Muscle layer of colon (tissue), 2 donors: ENCODE measurements around the gene LGALSL.

Experiments
- H3K27ac ChIP-seq: one replicate; pipeline ENCODE4 v1.7.0; 2013; ENCODE audit warnings: low read depth, mild to moderate bottlenecking, low read length, moderate library complexity
- H3K27me3 ChIP-seq, 2 donors: one replicate each; pipeline ENCODE4 v1.7.0; 2013; ENCODE audit warnings: low read length in 2 of 2, mild to moderate bottlenecking in 2 of 2; ENCODE audit not compliant: insufficient read depth in 2 of 2, control insufficient read depth in 1 of 2
- H3K36me3 ChIP-seq: one replicate; pipeline ENCODE4 v1.7.0; 2013; ENCODE audit warnings: mild to moderate bottlenecking, low read length; ENCODE audit not compliant: insufficient read depth
- H3K4me1 ChIP-seq: one replicate; pipeline ENCODE4 v1.7.0; 2013; ENCODE audit warnings: mild to moderate bottlenecking, low read length; ENCODE audit not compliant: insufficient read depth
- H3K4me3 ChIP-seq, 2 donors: one replicate each; pipeline ENCODE4 v1.7.0; 2013; ENCODE audit warnings: low read length in 2 of 2, low read depth in 1 of 2, mild to moderate bottlenecking in 1 of 2, moderate library complexity in 1 of 2
- H3K9ac ChIP-seq: one replicate; pipeline ENCODE4 v1.7.0; 2013; ENCODE audit warnings: low read length
- H3K9me3 ChIP-seq: one replicate; pipeline ENCODE4 v1.7.0; 2013; ENCODE audit warnings: mild to moderate bottlenecking, low read length
- donor health status: abdominal sarcoma.
- donor health status: Adenocarcinoma of cecum.

The LGALSL gene

GRCh38 chr2:64462171-64462570 is 8.2 kb downstream of the LGALSL start:
- Histone ChIP-seq H3K27ac (no peak overlapping the region), H3K9ac (no peak overlapping the region)

GRCh38 chr2:64462940-64463700 is 9.2 kb downstream of the LGALSL start:
- H3K9me3 ChIP-seq, result no peaks in the 10 kb centered on the region
- no peaks in the 10 kb centered on the region for H3K36me3 ChIP-seq
- no peaks in the 10 kb centered on the region for H3K27me3 ChIP-seq
- H3K4me1 ChIP-seq, result no peaks in the 10 kb centered on the region
- H3K27ac ChIP-seq, result no peak overlapping the region
- H3K9ac ChIP-seq, result no peak overlapping the region
- H3K4me3 ChIP-seq, result no peak overlapping the region

More at GRCh38 chr2:64462171-64462570, 8.2 kb downstream of the LGALSL start:
- H3K27me3 ChIP-seq, result no peaks in the 10 kb centered on the region
- H3K36me3 ChIP-seq, result peaks cover 5% of the 10 kb centered on the region
- no peaks in the 10 kb centered on the region for H3K9me3 ChIP-seq
- no peak overlapping the region for H3K4me3 ChIP-seq
- no peaks in the 10 kb centered on the region for H3K4me1 ChIP-seq

DNA sequence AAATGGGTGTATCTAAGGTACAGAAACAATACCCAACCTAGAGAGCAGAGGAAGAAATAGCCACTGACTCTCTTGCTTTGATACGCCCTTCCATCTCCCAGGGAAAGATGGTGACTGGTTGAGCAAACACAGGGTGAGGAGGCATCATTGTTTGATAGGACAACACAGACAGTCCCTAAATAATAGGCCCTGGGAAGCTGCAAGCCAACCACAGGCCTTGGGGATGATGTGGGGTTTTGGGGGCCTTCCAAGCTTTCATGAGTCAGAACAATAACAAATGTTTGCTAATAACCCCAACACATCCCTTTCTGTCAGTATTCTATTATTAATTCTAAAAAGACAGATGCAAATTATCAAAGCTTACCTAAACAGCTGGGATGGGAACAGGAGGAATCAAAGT is 9.8 kb downstream of the LGALSL start:
- Histone ChIP-seq H3K9ac (no peak overlapping the region), H3K4me3 (no peak overlapping the region), H3K27me3 (no peaks in the 10 kb centered on the region), H3K27ac (no peak overlapping the region), H3K9me3 (no peaks in the 10 kb centered on the region), H3K4me1 (no peaks in the 10 kb centered on the region), H3K36me3 (no peaks in the 10 kb centered on the region)

- Histone ChIP-seq H3K9ac (no peak overlapping the region), H3K4me3 (no peak overlapping the region), H3K27ac (no peak overlapping the region), H3K36me3 (no peaks in the 10 kb centered on the region), H3K27me3 (no peaks in the 10 kb centered on the region), H3K9me3 (no peaks in the 10 kb centered on the region), H3K4me1 (no peaks in the 10 kb centered on the region)
Measured at GRCh38 chr2:64466478-64467085, 12.6 kb downstream of the LGALSL start.

- H3K4me1 ChIP-seq, result no peaks in the 10 kb centered on the region
- H3K27me3 ChIP-seq, result no peaks in the 10 kb centered on the region
- H3K9me3 ChIP-seq, result no peaks in the 10 kb centered on the region
- H3K36me3 ChIP-seq, result no peaks in the 10 kb centered on the region
- no peak overlapping the region for H3K9ac ChIP-seq
- no peak overlapping the region for H3K4me3 ChIP-seq
- H3K27ac ChIP-seq, result no peak overlapping the region
Measured at GRCh38 chr2:64467096-64467843, 13.3 kb downstream of the LGALSL start.

DNA sequence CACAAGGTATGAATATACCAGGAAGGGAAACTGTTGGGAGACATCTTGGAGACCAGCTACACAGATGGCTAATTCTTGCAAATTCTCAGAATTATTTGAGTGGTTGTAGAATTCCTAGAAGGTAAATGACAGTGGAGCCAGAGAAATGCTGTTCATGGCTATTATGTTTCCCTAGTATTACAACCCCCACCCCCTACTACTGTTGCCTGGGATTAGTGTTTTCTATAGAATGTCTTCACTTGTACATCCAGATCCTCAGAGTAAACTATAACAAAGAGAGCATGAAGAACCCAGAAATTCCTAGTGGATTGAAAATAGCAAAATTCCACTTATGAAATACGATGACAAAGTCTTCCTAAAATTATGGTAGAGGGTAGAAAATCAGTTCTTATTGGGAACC is 15.3 kb downstream of the LGALSL start:
- Histone ChIP-seq H3K9ac (no peak overlapping the region), H3K4me3 (no peak overlapping the region), H3K27me3 (no peaks in the 10 kb centered on the region), H3K27ac (no peak overlapping the region), H3K4me1 (no peaks in the 10 kb centered on the region), H3K9me3 (no peaks in the 10 kb centered on the region), H3K36me3 (no peaks in the 10 kb centered on the region)

DNA sequence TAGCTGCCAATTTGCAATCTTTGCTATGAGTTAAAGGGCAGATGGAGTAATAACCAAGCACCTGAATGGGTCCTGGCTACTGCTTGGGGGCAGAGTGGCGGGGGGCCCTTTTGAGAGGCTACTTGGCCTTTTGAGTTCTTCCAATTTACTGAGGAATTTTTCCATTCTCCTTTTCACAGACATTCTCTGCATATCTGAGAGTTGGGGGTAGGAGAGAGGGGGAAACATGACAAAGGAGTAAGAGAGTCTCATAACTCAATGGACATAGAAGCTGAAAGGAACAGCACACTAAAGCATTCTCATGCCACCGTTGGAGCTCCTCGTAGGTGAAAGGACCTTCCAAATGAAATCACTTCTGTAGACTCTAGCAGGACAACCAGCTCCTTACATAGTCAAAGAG is 16.1 kb downstream of the LGALSL start:
- H3K36me3 ChIP-seq, result no peaks in the 10 kb centered on the region
- no peak overlapping the region for H3K27ac ChIP-seq
- H3K9ac ChIP-seq, result no peak overlapping the region
- H3K4me3 ChIP-seq, result no peak overlapping the region
- no peaks in the 10 kb centered on the region for H3K9me3 ChIP-seq
- H3K4me1 ChIP-seq, result no peaks in the 10 kb centered on the region
- no peaks in the 10 kb centered on the region for H3K27me3 ChIP-seq

- Histone ChIP-seq H3K9me3 (no peaks in the 10 kb centered on the region), H3K4me1 (no peaks in the 10 kb centered on the region), H3K27me3 (no peaks in the 10 kb centered on the region), H3K9ac (no peak overlapping the region), H3K27ac (no peak overlapping the region), H3K36me3 (no peaks in the 10 kb centered on the region), H3K4me3 (no peak overlapping the region)
Measured at GRCh38 chr2:64470766-64471295, 16.9 kb downstream of the LGALSL start.

DNA sequence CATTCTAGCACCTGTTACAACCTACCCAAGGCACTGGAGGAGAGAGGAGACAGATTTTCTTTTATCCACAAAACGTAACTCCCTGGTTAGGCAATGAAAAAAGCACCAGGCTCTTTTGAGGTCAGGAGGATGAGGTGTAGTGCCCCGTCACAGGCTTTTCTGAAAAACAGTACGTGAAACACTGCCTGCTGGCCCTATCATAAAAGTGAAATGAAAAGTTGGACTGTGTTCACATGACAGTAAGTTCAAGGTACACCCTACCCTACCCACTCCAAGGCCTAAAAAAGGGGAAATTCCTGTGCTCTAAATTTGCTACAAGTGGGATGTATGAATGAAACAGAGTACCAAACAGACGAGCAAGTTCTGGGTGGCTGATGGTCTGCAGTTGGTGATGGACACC is 17.6 kb downstream of the LGALSL start:
- Histone ChIP-seq H3K27me3 (no peaks in the 10 kb centered on the region), H3K4me1 (no peaks in the 10 kb centered on the region), H3K4me3 (no peak overlapping the region), H3K27ac (no peak overlapping the region), H3K9me3 (no peaks in the 10 kb centered on the region), H3K9ac (no peak overlapping the region), H3K36me3 (no peaks in the 10 kb centered on the region)

DNA sequence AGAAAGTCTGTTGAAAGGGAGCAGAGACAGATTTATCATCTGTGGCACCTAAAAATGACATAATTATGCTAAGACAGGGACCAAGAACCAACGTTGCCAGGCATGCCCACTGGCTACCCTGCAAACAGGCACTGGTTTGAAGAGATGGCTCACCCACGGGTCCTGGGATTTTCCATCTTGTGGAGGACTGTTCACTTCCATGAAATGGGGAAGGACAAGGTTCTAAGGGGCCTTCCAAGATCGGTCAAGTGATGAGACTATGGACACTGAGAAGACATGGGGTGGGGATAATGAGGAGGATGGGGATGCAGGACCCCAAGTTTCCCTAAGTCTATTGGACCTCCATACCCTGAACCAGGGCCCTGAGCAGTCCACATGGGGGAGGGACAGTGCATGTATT is 18.9 kb downstream of the LGALSL start:
- H3K9me3 ChIP-seq, result no peaks in the 10 kb centered on the region
- H3K4me3 ChIP-seq, result no peak overlapping the region
- H3K9ac ChIP-seq, result no peak overlapping the region
- H3K27me3 ChIP-seq, result no peaks in the 10 kb centered on the region
- no peaks in the 10 kb centered on the region for H3K4me1 ChIP-seq
- H3K36me3 ChIP-seq, result no peaks in the 10 kb centered on the region
- H3K27ac ChIP-seq, result no peak overlapping the region

DNA sequence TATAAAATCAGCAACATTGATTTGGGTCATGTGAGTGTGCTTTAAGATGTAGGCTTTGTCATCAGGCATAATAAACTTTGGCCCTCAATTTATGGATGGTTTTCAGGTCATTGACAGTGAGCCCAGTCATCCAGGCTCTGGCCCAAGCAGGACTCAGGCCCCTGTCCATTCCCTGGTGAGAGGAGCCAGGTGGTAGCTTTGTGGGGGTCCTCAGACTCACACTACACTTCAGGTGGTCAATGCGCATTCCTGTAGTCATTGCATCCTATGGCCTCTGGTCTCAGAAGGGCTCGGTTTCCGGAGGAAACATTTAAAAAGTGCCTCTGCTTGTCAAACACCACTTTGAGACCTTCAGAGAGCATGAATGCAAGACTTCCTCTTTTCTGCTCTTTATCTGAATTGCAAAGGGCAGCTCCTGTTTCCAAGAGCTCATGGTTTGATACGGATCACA is 20.2 kb downstream of the LGALSL start:
- Histone ChIP-seq H3K27ac (no peak overlapping the region), H3K36me3 (no peaks in the 10 kb centered on the region), H3K9me3 (no peaks in the 10 kb centered on the region), H3K9ac (no peak overlapping the region), H3K27me3 (no peaks in the 10 kb centered on the region), H3K4me1 (no peaks in the 10 kb centered on the region), H3K4me3 (no peak overlapping the region)
